GM23338 (cell line): ENCODE results near the gene PLEKHS1. TPM values are rescaled to one million over a fixed set of nuclear protein-coding genes. Genes with fewer than 3 reads are reported as not detected.

ENCODE experiments used
- ATAC-seq: fragments of 200-7000 bp; cut with Tn5 transposase; 3 replicates; pipeline ENCODE4 v1.9.1; 2020
- DNase-seq: peaks from one replicate; pipeline ENCODE4 v3.0.0-alpha.2; 2015; ENCODE audit warnings: low spot score
- H2AFZ ChIP-seq: fragments of 200-600 bp; sonication (generic); 2 replicates; pipeline ENCODE4 v1.8.0; 2016; ENCODE audit warnings: antibody characterized with exemption, mild to moderate bottlenecking, moderate library complexity
- H3F3A ChIP-seq: fragments of 200-600 bp; sonication (generic); replicated peaks from 2 replicates; pipeline ENCODE4 v1.8.0; 2017; ENCODE audit warnings: antibody characterized with exemption, mixed run types, low read depth
- H3K27ac ChIP-seq: fragments of 200-600 bp; sonication (generic); 2 replicates; pipeline ENCODE4 v1.6.1; 2016; ENCODE audit warnings: low read depth
- H3K27me3 ChIP-seq: fragments of 200-600 bp; sonication (generic); 2 replicates; pipeline ENCODE4 v1.8.0; 2016; ENCODE audit warnings: mild to moderate bottlenecking, mixed run types, moderate library complexity; ENCODE audit not compliant: insufficient read depth
- H3K36me3 ChIP-seq: fragments of 200-600 bp; sonication (generic); 2 replicates; pipeline ENCODE4 v1.8.0; 2016; ENCODE audit warnings: mild to moderate bottlenecking; ENCODE audit not compliant: insufficient read depth
- H3K4me1 ChIP-seq: fragments of 200-600 bp; sonication (generic); 2 replicates; pipeline ENCODE4 v1.8.0; 2016; ENCODE audit warnings: mild to moderate bottlenecking, moderate library complexity; ENCODE audit not compliant: insufficient read depth
- H3K4me2 ChIP-seq: fragments of 200-600 bp; sonication (generic); 2 replicates; pipeline ENCODE4 v1.7.1; 2017; ENCODE audit warnings: mixed run types
- H3K4me3 ChIP-seq: fragments of 200-600 bp; sonication (generic); 2 replicates; pipeline ENCODE4 v1.6.1; 2016; ENCODE audit warnings: mixed run types
- H3K79me2 ChIP-seq: fragments of 200-600 bp; sonication (generic); replicated peaks from 2 replicates; pipeline ENCODE4 v1.8.0; 2017; ENCODE audit warnings: mild to moderate bottlenecking; ENCODE audit not compliant: insufficient read depth
- H3K9me2 ChIP-seq: fragments of 200-600 bp; sonication (generic); 2 replicates; pipeline ENCODE4 v1.8.0; 2017; ENCODE audit not compliant: insufficient read depth
- H4K20me1 ChIP-seq: fragments of 200-600 bp; sonication (generic); replicated peaks from 2 replicates; pipeline ENCODE4 v1.8.0; 2017; ENCODE audit warnings: mild to moderate bottlenecking; ENCODE audit not compliant: insufficient read depth
- H3K27ac Mint-ChIP-seq: 2 replicates; pipeline ENCODE4 v1.8.0; 2020; ENCODE audit warnings: inconsistent platforms, mild to moderate bottlenecking, moderate library complexity, mixed read lengths
- H3K27me3 Mint-ChIP-seq: 3 replicates; pipeline ENCODE4 v1.8.0; 2022; ENCODE audit warnings: low read depth, mild to moderate bottlenecking, moderate library complexity, mixed read lengths, inconsistent platforms; ENCODE audit not compliant: insufficient read depth, poor library complexity
- H3K36me3 Mint-ChIP-seq: 3 replicates; pipeline ENCODE4 v1.8.0; 2021; ENCODE audit warnings: low read depth, mild to moderate bottlenecking, inconsistent platforms, moderate library complexity, mixed read lengths
- H3K4me1 Mint-ChIP-seq: 3 replicates; pipeline ENCODE4 v1.8.0; 2020; ENCODE audit warnings: mild to moderate bottlenecking, inconsistent platforms, mixed read lengths
- H3K4me3 Mint-ChIP-seq: 3 replicates; pipeline ENCODE4 v1.8.0; 2021; ENCODE audit warnings: moderate library complexity, mild to moderate bottlenecking, inconsistent platforms, mixed read lengths
- H3K9me3 Mint-ChIP-seq: 3 replicates; pipeline ENCODE4 v1.8.0; 2020; ENCODE audit warnings: moderate library complexity, mild to moderate bottlenecking, inconsistent platforms, mixed read lengths
- CREB1 ChIP-seq: fragments of 250-450 bp; sonication (Bioruptor Pico); IDR thresholded peaks from 2 replicates; pipeline ENCODE4 v1.5.0; 2020; ENCODE audit warnings: low read depth, mild to moderate bottlenecking, moderate library complexity
- CTCF ChIP-seq, 2 experiments: fragments of 200-600 bp in 1 of 2; sonication (generic) in 1 of 2; conservative IDR thresholded peaks; 2 replicates each; pipeline versions ENCODE4 v1.5.1 to v1.6.1; 2016 to 2017; ENCODE audit warnings: antibody characterized with exemption in 2 of 2, low read depth in 2 of 2, mild to moderate bottlenecking in 2 of 2, moderate library complexity in 1 of 2
- ETS1 ChIP-seq: IDR thresholded peaks from 2 replicates; pipeline ENCODE4 v1.6.1; 2016; ENCODE audit warnings: antibody characterized with exemption
- EZH2 ChIP-seq: fragments of 200-600 bp; sonication (generic); IDR thresholded peaks from one replicate; pipeline ENCODE4 v1.8.0; 2017; ENCODE audit warnings: antibody characterized with exemption, mild to moderate bottlenecking, low read depth; ENCODE audit not compliant: unreplicated experiment
- EZH2phosphoT487 ChIP-seq: fragments of 200-600 bp; sonication (generic); IDR thresholded peaks from one replicate; pipeline ENCODE4 v1.8.1; 2018; ENCODE audit warnings: antibody characterized with exemption; ENCODE audit not compliant: unreplicated experiment
- JUNB ChIP-seq: IDR thresholded peaks from one replicate; pipeline ENCODE4 v1.6.1; 2016; ENCODE audit warnings: antibody characterized with exemption; ENCODE audit not compliant: unreplicated experiment
- POLR2AphosphoS5 ChIP-seq: IDR thresholded peaks from 2 replicates; pipeline ENCODE4 v1.6.1; 2016; ENCODE audit warnings: antibody characterized with exemption, low read depth
- ZNF114 ChIP-seq: fragments of 250-450 bp; sonication (Bioruptor Pico); IDR thresholded peaks from 2 replicates; pipeline ENCODE4 v1.5.0; 2020; ENCODE audit warnings: mild to moderate bottlenecking, moderate library complexity
- ZNF462 ChIP-seq: fragments of 250-450 bp; sonication (Bioruptor Pico); IDR thresholded peaks from 2 replicates; pipeline ENCODE4 v1.5.0; 2020; ENCODE audit warnings: mild to moderate bottlenecking, moderate library complexity
- polyA plus RNA-seq: library from polyadenylated mRNA; unstranded; fragments of >200 nt; fragmentation: Nextera tagmentation; extraction: Ambion mirVana; gene quantifications from 2 replicates; pipeline ENCODE4 v1.2.1, GENCODE V29; 2016
- total RNA-seq: library from RNA; depleted of rRNA; stranded (reverse); fragments of >200 nt; shearing (Covaris generic); gene quantifications from 2 replicates; pipeline ENCODE4 v1.2.3, GENCODE V29; 2014

The PLEKHS1 gene
- total and polyA plus RNA-seq, 2 experiments from 2014 or later: not detected

- Histone ChIP-seq H3K4me1 (no peaks in the 10 kb centered on the region), H3K27ac (no peak overlapping the region), H3K9me2 (no peaks in the 10 kb centered on the region), H3K27me3 (no peaks in the 10 kb centered on the region), H3K4me3 (no peak overlapping the region), H3K79me2 (no peaks in the 10 kb centered on the region), H2AFZ (no peak overlapping the region), H3K36me3 (no peaks in the 10 kb centered on the region), H4K20me1 (no peaks in the 10 kb centered on the region), H3K4me2 (no peak overlapping the region), H3F3A (no peaks in the 10 kb centered on the region)
- no peak for DNase-seq
- Mint-ChIP-seq H3K27ac (no peak overlapping the region), H3K4me3 (no peak overlapping the region), H3K9me3 (peaks cover 2% of the 10 kb centered on the region; the same call in 1 of the 3 replicates), H3K36me3 (peaks cover 14% of the 10 kb centered on the region; the same call in 1 of the 3 replicates), H3K27me3 (no peaks in the 10 kb centered on the region), H3K4me1 (peaks cover 13% of the 10 kb centered on the region)
- TF ChIP-seq CREB1 (CRISPR knock-in tag) (no peak), EZH2 (no peak), EZH2phosphoT487 (no peak), ETS1 (no peak), CTCF (conservative IDR thresholded peaks at IDR 0.05; ENCODE audit: low read depth in 2 of 2) (no peak), JUNB (no peak), ZNF462 (no peak), POLR2AphosphoS5 (no peak), ZNF114 (CRISPR knock-in tag) (no peak)
- ATAC-seq: no peak
These were observed 17.8 kb upstream of the PLEKHS1 start for GRCh38 chr10:113733635-113734034.
